GM23338 (cell line): Measurements from ENCODE around the gene CEP85. TPM values are rescaled to one million over a fixed set of nuclear protein-coding genes. Genes with fewer than 3 reads are reported as not detected.

Source experiments
- ATAC-seq: fragments of 200-7000 bp; cut with Tn5 transposase; 3 replicates; pipeline ENCODE4 v1.9.1; 2020
- DNase-seq: peaks from one replicate; pipeline ENCODE4 v3.0.0-alpha.2; 2015; ENCODE audit warnings: low spot score
- H2AFZ ChIP-seq: fragments of 200-600 bp; sonication (generic); 2 replicates; pipeline ENCODE4 v1.8.0; 2016; ENCODE audit warnings: antibody characterized with exemption, mild to moderate bottlenecking, moderate library complexity
- H3F3A ChIP-seq: fragments of 200-600 bp; sonication (generic); replicated peaks from 2 replicates; pipeline ENCODE4 v1.8.0; 2017; ENCODE audit warnings: antibody characterized with exemption, mixed run types, low read depth
- H3K27ac ChIP-seq: fragments of 200-600 bp; sonication (generic); 2 replicates; pipeline ENCODE4 v1.6.1; 2016; ENCODE audit warnings: low read depth
- H3K27me3 ChIP-seq: fragments of 200-600 bp; sonication (generic); 2 replicates; pipeline ENCODE4 v1.8.0; 2016; ENCODE audit warnings: mild to moderate bottlenecking, mixed run types, moderate library complexity; ENCODE audit not compliant: insufficient read depth
- H3K36me3 ChIP-seq: fragments of 200-600 bp; sonication (generic); 2 replicates; pipeline ENCODE4 v1.8.0; 2016; ENCODE audit warnings: mild to moderate bottlenecking; ENCODE audit not compliant: insufficient read depth
- H3K4me1 ChIP-seq: fragments of 200-600 bp; sonication (generic); 2 replicates; pipeline ENCODE4 v1.8.0; 2016; ENCODE audit warnings: mild to moderate bottlenecking, moderate library complexity; ENCODE audit not compliant: insufficient read depth
- H3K4me2 ChIP-seq: fragments of 200-600 bp; sonication (generic); 2 replicates; pipeline ENCODE4 v1.7.1; 2017; ENCODE audit warnings: mixed run types
- H3K4me3 ChIP-seq: fragments of 200-600 bp; sonication (generic); 2 replicates; pipeline ENCODE4 v1.6.1; 2016; ENCODE audit warnings: mixed run types
- H3K79me2 ChIP-seq: fragments of 200-600 bp; sonication (generic); replicated peaks from 2 replicates; pipeline ENCODE4 v1.8.0; 2017; ENCODE audit warnings: mild to moderate bottlenecking; ENCODE audit not compliant: insufficient read depth
- H3K9me2 ChIP-seq: fragments of 200-600 bp; sonication (generic); 2 replicates; pipeline ENCODE4 v1.8.0; 2017; ENCODE audit not compliant: insufficient read depth
- H4K20me1 ChIP-seq: fragments of 200-600 bp; sonication (generic); replicated peaks from 2 replicates; pipeline ENCODE4 v1.8.0; 2017; ENCODE audit warnings: mild to moderate bottlenecking; ENCODE audit not compliant: insufficient read depth
- H3K27ac Mint-ChIP-seq: 2 replicates; pipeline ENCODE4 v1.8.0; 2020; ENCODE audit warnings: inconsistent platforms, mild to moderate bottlenecking, moderate library complexity, mixed read lengths
- H3K27me3 Mint-ChIP-seq: 3 replicates; pipeline ENCODE4 v1.8.0; 2022; ENCODE audit warnings: low read depth, mild to moderate bottlenecking, moderate library complexity, mixed read lengths, inconsistent platforms; ENCODE audit not compliant: insufficient read depth, poor library complexity
- H3K36me3 Mint-ChIP-seq: 3 replicates; pipeline ENCODE4 v1.8.0; 2021; ENCODE audit warnings: low read depth, mild to moderate bottlenecking, inconsistent platforms, moderate library complexity, mixed read lengths
- H3K4me1 Mint-ChIP-seq: 3 replicates; pipeline ENCODE4 v1.8.0; 2020; ENCODE audit warnings: mild to moderate bottlenecking, inconsistent platforms, mixed read lengths
- H3K4me3 Mint-ChIP-seq: 3 replicates; pipeline ENCODE4 v1.8.0; 2021; ENCODE audit warnings: moderate library complexity, mild to moderate bottlenecking, inconsistent platforms, mixed read lengths
- H3K9me3 Mint-ChIP-seq: 3 replicates; pipeline ENCODE4 v1.8.0; 2020; ENCODE audit warnings: moderate library complexity, mild to moderate bottlenecking, inconsistent platforms, mixed read lengths
- CREB1 ChIP-seq: fragments of 250-450 bp; sonication (Bioruptor Pico); IDR thresholded peaks from 2 replicates; pipeline ENCODE4 v1.5.0; 2020; ENCODE audit warnings: low read depth, mild to moderate bottlenecking, moderate library complexity
- EZH2phosphoT487 ChIP-seq: fragments of 200-600 bp; sonication (generic); IDR thresholded peaks from one replicate; pipeline ENCODE4 v1.8.1; 2018; ENCODE audit warnings: antibody characterized with exemption; ENCODE audit not compliant: unreplicated experiment
- POLR2AphosphoS5 ChIP-seq: IDR thresholded peaks from 2 replicates; pipeline ENCODE4 v1.6.1; 2016; ENCODE audit warnings: antibody characterized with exemption, low read depth
- ZNF114 ChIP-seq: fragments of 250-450 bp; sonication (Bioruptor Pico); IDR thresholded peaks from 2 replicates; pipeline ENCODE4 v1.5.0; 2020; ENCODE audit warnings: mild to moderate bottlenecking, moderate library complexity
- ZNF331 ChIP-seq: fragments of 250-450 bp; sonication (Bioruptor Pico); IDR thresholded peaks from 2 replicates; pipeline ENCODE4 v1.5.0; 2020; ENCODE audit warnings: low read depth, mild to moderate bottlenecking, moderate library complexity
- polyA plus RNA-seq: library from polyadenylated mRNA; unstranded; fragments of >200 nt; fragmentation: Nextera tagmentation; extraction: Ambion mirVana; gene quantifications from 2 replicates; pipeline ENCODE4 v1.2.1, GENCODE V29; 2016
- total RNA-seq: library from RNA; depleted of rRNA; stranded (reverse); fragments of >200 nt; shearing (Covaris generic); gene quantifications from 2 replicates; pipeline ENCODE4 v1.2.3, GENCODE V29; 2014
- TF ChIP-seq, protein P1 (sequence below): fragments of 250-450 bp; sonication (Bioruptor Pico); IDR thresholded peaks from 2 replicates; pipeline ENCODE4 v1.5.0; 2020; ENCODE audit warnings: mild to moderate bottlenecking, moderate library complexity
- TF ChIP-seq, protein P2 (sequence below): IDR thresholded peaks from 2 replicates; pipeline ENCODE4 v1.6.1; 2016; ENCODE audit warnings: antibody characterized with exemption

Gene CEP85
- total and polyA plus RNA-seq, 2 experiments from 2014 or later, result 12.8 to 36.8 TPM

DNA sequence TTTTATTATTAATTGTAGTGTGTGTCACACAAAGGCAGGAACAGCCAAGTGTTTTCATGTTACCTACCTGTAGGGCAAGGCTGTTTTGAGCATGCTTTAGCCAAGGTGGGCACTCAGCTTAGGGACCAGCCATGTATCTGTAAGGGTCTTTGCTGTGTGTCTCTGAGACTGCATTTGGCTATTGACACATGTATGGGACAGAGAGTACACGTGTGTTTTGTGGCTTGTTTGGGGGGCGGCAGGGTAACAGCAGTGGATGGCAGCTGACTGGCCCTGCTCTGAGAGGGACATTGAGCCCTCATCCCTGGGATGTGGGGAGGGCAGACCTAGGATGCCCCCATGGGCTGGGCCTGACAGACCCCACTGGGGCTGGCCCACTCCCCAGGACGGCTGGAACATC, 36.7 kb upstream of the CEP85 start (continued):
- TF ChIP-seq, protein P1, sequence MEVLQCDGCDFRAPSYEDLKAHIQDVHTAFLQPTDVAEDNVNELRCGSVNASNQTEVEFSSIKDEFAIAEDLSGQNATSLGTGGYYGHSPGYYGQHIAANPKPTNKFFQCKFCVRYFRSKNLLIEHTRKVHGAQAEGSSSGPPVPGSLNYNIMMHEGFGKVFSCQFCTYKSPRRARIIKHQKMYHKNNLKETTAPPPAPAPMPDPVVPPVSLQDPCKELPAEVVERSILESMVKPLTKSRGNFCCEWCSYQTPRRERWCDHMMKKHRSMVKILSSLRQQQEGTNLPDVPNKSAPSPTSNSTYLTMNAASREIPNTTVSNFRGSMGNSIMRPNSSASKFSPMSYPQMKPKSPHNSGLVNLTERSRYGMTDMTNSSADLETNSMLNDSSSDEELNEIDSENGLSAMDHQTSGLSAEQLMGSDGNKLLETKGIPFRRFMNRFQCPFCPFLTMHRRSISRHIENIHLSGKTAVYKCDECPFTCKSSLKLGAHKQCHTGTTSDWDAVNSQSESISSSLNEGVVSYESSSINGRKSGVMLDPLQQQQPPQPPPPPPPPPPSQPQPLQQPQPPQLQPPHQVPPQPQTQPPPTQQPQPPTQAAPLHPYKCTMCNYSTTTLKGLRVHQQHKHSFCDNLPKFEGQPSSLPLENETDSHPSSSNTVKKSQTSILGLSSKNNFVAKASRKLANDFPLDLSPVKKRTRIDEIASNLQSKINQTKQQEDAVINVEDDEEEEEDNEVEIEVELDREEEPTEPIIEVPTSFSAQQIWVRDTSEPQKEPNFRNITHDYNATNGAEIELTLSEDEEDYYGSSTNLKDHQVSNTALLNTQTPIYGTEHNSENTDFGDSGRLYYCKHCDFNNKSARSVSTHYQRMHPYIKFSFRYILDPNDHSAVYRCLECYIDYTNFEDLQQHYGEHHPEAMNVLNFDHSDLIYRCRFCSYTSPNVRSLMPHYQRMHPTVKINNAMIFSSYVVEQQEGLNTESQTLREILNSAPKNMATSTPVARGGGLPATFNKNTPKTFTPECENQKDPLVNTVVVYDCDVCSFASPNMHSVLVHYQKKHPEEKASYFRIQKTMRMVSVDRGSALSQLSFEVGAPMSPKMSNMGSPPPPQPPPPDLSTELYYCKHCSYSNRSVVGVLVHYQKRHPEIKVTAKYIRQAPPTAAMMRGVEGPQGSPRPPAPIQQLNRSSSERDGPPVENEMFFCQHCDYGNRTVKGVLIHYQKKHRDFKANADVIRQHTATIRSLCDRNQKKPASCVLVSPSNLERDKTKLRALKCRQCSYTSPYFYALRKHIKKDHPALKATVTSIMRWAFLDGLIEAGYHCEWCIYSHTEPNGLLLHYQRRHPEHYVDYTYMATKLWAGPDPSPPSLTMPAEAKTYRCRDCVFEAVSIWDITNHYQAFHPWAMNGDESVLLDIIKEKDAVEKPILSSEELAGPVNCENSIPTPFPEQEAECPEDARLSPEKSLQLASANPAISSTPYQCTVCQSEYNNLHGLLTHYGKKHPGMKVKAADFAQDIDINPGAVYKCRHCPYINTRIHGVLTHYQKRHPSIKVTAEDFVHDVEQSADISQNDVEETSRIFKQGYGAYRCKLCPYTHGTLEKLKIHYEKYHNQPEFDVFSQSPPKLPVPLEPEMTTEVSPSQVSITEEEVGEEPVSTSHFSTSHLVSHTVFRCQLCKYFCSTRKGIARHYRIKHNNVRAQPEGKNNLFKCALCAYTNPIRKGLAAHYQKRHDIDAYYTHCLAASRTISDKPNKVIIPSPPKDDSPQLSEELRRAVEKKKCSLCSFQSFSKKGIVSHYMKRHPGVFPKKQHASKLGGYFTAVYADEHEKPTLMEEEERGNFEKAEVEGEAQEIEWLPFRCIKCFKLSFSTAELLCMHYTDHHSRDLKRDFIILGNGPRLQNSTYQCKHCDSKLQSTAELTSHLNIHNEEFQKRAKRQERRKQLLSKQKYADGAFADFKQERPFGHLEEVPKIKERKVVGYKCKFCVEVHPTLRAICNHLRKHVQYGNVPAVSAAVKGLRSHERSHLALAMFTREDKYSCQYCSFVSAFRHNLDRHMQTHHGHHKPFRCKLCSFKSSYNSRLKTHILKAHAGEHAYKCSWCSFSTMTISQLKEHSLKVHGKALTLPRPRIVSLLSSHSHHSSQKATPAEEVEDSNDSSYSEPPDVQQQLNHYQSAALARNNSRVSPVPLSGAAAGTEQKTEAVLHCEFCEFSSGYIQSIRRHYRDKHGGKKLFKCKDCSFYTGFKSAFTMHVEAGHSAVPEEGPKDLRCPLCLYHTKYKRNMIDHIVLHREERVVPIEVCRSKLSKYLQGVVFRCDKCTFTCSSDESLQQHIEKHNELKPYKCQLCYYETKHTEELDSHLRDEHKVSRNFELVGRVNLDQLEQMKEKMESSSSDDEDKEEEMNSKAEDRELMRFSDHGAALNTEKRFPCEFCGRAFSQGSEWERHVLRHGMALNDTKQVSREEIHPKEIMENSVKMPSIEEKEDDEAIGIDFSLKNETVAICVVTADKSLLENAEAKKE (CRISPR knock-in tag), result no peak
- no peak for TF ChIP-seq ZNF331 (CRISPR knock-in tag)
- no peak for TF ChIP-seq CREB1 (CRISPR knock-in tag)
- no peak for TF ChIP-seq ZNF114 (CRISPR knock-in tag)
- TF ChIP-seq, protein P2, sequence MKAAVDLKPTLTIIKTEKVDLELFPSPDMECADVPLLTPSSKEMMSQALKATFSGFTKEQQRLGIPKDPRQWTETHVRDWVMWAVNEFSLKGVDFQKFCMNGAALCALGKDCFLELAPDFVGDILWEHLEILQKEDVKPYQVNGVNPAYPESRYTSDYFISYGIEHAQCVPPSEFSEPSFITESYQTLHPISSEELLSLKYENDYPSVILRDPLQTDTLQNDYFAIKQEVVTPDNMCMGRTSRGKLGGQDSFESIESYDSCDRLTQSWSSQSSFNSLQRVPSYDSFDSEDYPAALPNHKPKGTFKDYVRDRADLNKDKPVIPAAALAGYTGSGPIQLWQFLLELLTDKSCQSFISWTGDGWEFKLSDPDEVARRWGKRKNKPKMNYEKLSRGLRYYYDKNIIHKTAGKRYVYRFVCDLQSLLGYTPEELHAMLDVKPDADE, result no peak

DNA sequence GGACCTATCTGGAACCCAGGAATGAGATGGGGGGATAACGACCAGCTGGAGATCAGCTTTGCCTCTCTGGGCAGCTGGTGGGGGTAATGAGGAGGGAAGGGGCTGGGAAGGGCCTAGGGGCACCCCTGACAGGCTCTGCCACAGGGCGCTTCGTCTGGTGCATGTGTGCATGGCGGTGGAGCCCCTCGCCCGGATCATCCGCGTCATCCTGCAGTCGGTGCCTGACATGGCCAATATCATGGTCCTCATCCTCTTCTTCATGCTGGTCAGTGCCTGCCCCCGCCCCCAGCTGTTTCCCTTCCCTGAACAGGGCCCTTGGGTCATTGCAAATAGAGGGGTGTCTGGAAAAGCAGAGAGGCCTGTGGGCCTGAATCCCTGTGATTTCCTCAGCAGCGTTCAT, 36.2 kb upstream of the CEP85 start:
- Histone ChIP-seq H3K27me3 (no peaks in the 10 kb centered on the region), H3K9me2 (no peaks in the 10 kb centered on the region), H3K36me3 (no peaks in the 10 kb centered on the region), H3K4me3 (no peak overlapping the region), H3K4me2 (no peak overlapping the region), H3K27ac (no peak overlapping the region), H3K79me2 (no peaks in the 10 kb centered on the region), H3F3A (no peaks in the 10 kb centered on the region), H2AFZ (no peak overlapping the region), H4K20me1 (no peaks in the 10 kb centered on the region), H3K4me1 (no peaks in the 10 kb centered on the region)
- no peak overlapping the region for H3K27ac Mint-ChIP-seq
- H3K9me3 Mint-ChIP-seq, result no peaks in the 10 kb centered on the region
- no peak overlapping the region for H3K4me3 Mint-ChIP-seq
- peaks cover 25% of the 10 kb centered on the region for H3K4me1 Mint-ChIP-seq
- DNase-seq (no peak), ATAC-seq (no peak)
- H3K27me3 Mint-ChIP-seq, result peaks cover 18% of the 10 kb centered on the region
- H3K36me3 Mint-ChIP-seq, result no peaks in the 10 kb centered on the region
- TF ChIP-seq EZH2phosphoT487, result no peak
- TF ChIP-seq, protein P1 (CRISPR knock-in tag), result no peak
- TF ChIP-seq, protein P2, result no peak
- no peak for TF ChIP-seq ZNF114 (CRISPR knock-in tag)
- TF ChIP-seq CREB1 (CRISPR knock-in tag), result no peak
- TF ChIP-seq POLR2AphosphoS5, result no peak
